Activated CD4-positive, CD25-positive, alpha-beta regulatory T cell treated with anti-CD3 and anti-CD28 coated beads, Interleukin-2, amount 50 U/mL, for 24 hours (primary cell): Measurements from ENCODE around the gene PTPN20.
A peak's percentile ranks its signal among the peaks of the same experiment; 100 is the strongest.
"Not testable (repeated sequence)": the region's sequence is repeated elsewhere in the genome, so short reads cannot be mapped to it uniquely, and the experiment has no call there.

Experiments used
- ATAC-seq, 2 donors: fragments of 150-1000 bp; cut with Tn5 transposase; one replicate each; pipeline ENCODE4 v1.10.0; 2021; ENCODE audit warnings: mild to moderate bottlenecking in 1 of 2, moderate library complexity in 1 of 2

The PTPN20 gene

GRCh38 chr10:46911144-46911876 lies at the start of gene PTPN20:
TSS of gene PTPN20 (plus strand) at chr10:46911428. CDS start at chr10:46932500, 21,072 bp downstream.
- ATAC-seq: peak in 1 of 2 donors; percentile 44

GRCh38 chr10:46869716-46870115 lies 41.5 kb upstream of the PTPN20 start:
- ATAC-seq: not testable (repeated sequence)

- peak in 1 of 2 donors; percentile 5 for ATAC-seq
These were observed 39.6 kb upstream of the PTPN20 start for GRCh38 chr10:46871583-46871982.

- not testable (repeated sequence) for ATAC-seq
These were observed 35.9 kb upstream of the PTPN20 start for GRCh38 chr10:46875304-46875703.

GRCh38 chr10:46876773-46877172 lies 34.5 kb upstream of the PTPN20 start:
- ATAC-seq: not testable (repeated sequence)

GRCh38 chr10:46878761-46879160 lies 32.5 kb upstream of the PTPN20 start:
- not testable (repeated sequence) for ATAC-seq

- ATAC-seq: not testable (repeated sequence)
These were observed 20.2 kb upstream of the PTPN20 start for GRCh38 chr10:46890813-46891611.

GRCh38 chr10:46896762-46897692 lies 14.2 kb upstream of the PTPN20 start:
- not testable (repeated sequence) for ATAC-seq

- not testable (repeated sequence) for ATAC-seq
These were observed 10.0 kb upstream of the PTPN20 start for GRCh38 chr10:46901247-46901646.

- not testable (repeated sequence) for ATAC-seq
These were observed 7.4 kb upstream of the PTPN20 start for GRCh38 chr10:46903874-46904273.

- ATAC-seq: not testable (repeated sequence)
These were observed 4.9 kb upstream of the PTPN20 start for GRCh38 chr10:46906359-46906758.

- not testable (repeated sequence) for ATAC-seq
These were observed 3.8 kb upstream of the PTPN20 start for GRCh38 chr10:46907185-46908117.

GRCh38 chr10:46922498-46922897 lies 11.3 kb downstream of the PTPN20 start:
- ATAC-seq: not testable (repeated sequence)

- not testable (repeated sequence) for ATAC-seq
These were observed 13.9 kb downstream of the PTPN20 start for GRCh38 chr10:46925156-46925555.

GRCh38 chr10:46925853-46926252 lies 14.6 kb downstream of the PTPN20 start:
- not testable (repeated sequence) for ATAC-seq

- ATAC-seq: not testable (repeated sequence)
These were observed 17.6 kb downstream of the PTPN20 start for GRCh38 chr10:46928810-46929209.

- ATAC-seq: not testable (repeated sequence)
These were observed 21.2 kb downstream of the PTPN20 start for GRCh38 chr10:46932383-46932782.

- ATAC-seq: not testable (repeated sequence)
These were observed 29.9 kb downstream of the PTPN20 start for GRCh38 chr10:46941091-46941490.

GRCh38 chr10:46948687-46949518 lies 37.7 kb downstream of the PTPN20 start:
- ATAC-seq: peak in 1 of 2 donors; percentile 17

GRCh38 chr10:46952540-46952939 lies 41.3 kb downstream of the PTPN20 start:
- not testable (repeated sequence) for ATAC-seq
